ENCODE measurements around the gene NDOR1.

Gene NDOR1

GRCh38 chr9:137195525-137196220 lies 9.8 kb upstream of the NDOR1 start:
- peak in 3 of 56 donors; percentile 12 to 63 (median 19) for DNase-seq

GRCh38 chr9:137198051-137198901 lies 7.2 kb upstream of the NDOR1 start:
- DNase-seq, result peak in 9 of 56 donors; percentile 5 to 71 (median 42)

- peak in 3 of 56 donors; percentile 41 to 60 (median 50) for DNase-seq
Observed at GRCh38 chr9:137198902-137199283, 6.6 kb upstream of the NDOR1 start.

- peak in 2 of 56 donors; percentile 24 to 37 for DNase-seq
Observed at GRCh38 chr9:137199411-137200121, 5.9 kb upstream of the NDOR1 start.

GRCh38 chr9:137200311-137201204 lies 4.9 kb upstream of the NDOR1 start, which contains the start of gene TPRN:
TPRN (minus strand) TSS chr9:137200741; CDS start chr9:137200711, 30 bp downstream.
- DNase-seq, result peak; percentile 74 to 99 (median 98)

- DNase-seq, result no peak
Observed at GRCh38 chr9:137201205-137201868, 4.2 kb upstream of the NDOR1 start.

- DNase-seq, result no peak
Observed at GRCh38 chr9:137202966-137203365, 2.5 kb upstream of the NDOR1 start.

- no peak for DNase-seq
Observed at GRCh38 chr9:137204731-137205125, 772 bp upstream of the NDOR1 start.

- DNase-seq, result no peak
Observed at GRCh38 chr9:137206602-137207001, 1.1 kb downstream of the NDOR1 start.

GRCh38 chr9:137211532-137211931 lies 6.0 kb downstream of the NDOR1 start:
- DNase-seq, result no peak

GRCh38 chr9:137212520-137212919 lies 7.0 kb downstream of the NDOR1 start:
- DNase-seq, result no peak

- peak in 7 of 56 donors; percentile 10 to 52 (median 29) for DNase-seq
Observed at GRCh38 chr9:137213160-137214060, 7.9 kb downstream of the NDOR1 start.

GRCh38 chr9:137214620-137215019 lies 9.1 kb downstream of the NDOR1 start:
- no peak for DNase-seq

GRCh38 chr9:137215196-137215986 lies 9.9 kb downstream of the NDOR1 start:
- no peak for DNase-seq

- no peak for DNase-seq
Observed at GRCh38 chr9:137216188-137216965, 10.9 kb downstream of the NDOR1 start.

GRCh38 chr9:137217276-137218211 lies 12.0 kb downstream of the NDOR1 start:
- DNase-seq, result no peak
